B cell (primary cell): ENCODE measurements around the gene TBC1D2B. TPM values are rescaled to one million over a fixed set of nuclear protein-coding genes. Genes with fewer than 3 reads are reported as not detected.

Experiments
- ATAC-seq: fragments of 200-7000 bp; cut with Tn5 transposase; one replicate; pipeline ENCODE4 v1.10.0; 2021; ENCODE audit warnings: low read depth, mild to moderate bottlenecking, moderate number of reproducible peaks, moderate library complexity
- CTCF ChIA-PET: fragments of 350-600 bp; sonication (Branson Sonifier 250); formaldehyde crosslinking; loops from one replicate; lab custom pipeline; 2021; ENCODE audit warnings: antibody characterized with exemption, inconsistent platforms; lab: Charles Lee
- POLR2A ChIA-PET: fragments of 350-600 bp; sonication (Branson Sonifier 250); formaldehyde crosslinking; loops from one replicate; lab custom pipeline; 2021; ENCODE audit warnings: antibody characterized with exemption; lab: Charles Lee
- DNase-seq: peaks from one replicate; pipeline ENCODE4 v3.0.0; 2013
- H2AFZ ChIP-seq: 2 replicates; pipeline ENCODE4 v1.6.1; 2012; ENCODE audit warnings: mild to moderate bottlenecking, low read depth, low read length; ENCODE audit not compliant: insufficient read depth, poor library complexity, severe bottlenecking
- H3K27ac ChIP-seq, 2 donors: 1 replicate in 1 of 2; 2 replicates in 1 of 2; pipeline ENCODE4 v1.5.1; 2012 to 2013; ENCODE audit warnings: low read length in 2 of 2, mild to moderate bottlenecking in 2 of 2, moderate library complexity in 1 of 2
- H3K27me3 ChIP-seq, 4 experiments: fragments of 200-600 bp in 1 of 4; sonication (generic) in 1 of 4; replicated peaks in 1 of 4; 1 replicate in 2 of 4; 2 replicates in 2 of 4; pipeline versions ENCODE4 v1.6.1 to v1.7.0; 2013 to 2016; ENCODE audit warnings: low read length in 3 of 4, mild to moderate bottlenecking in 2 of 4, mixed read lengths in 1 of 4, moderate library complexity in 1 of 4; ENCODE audit not compliant: insufficient read depth in 4 of 4, control insufficient read depth in 3 of 4; ENCODE audit errors: control extremely low read depth in 1 of 4
- H3K36me3 ChIP-seq, 2 experiments: replicated peaks in 1 of 2; 1 replicate in 1 of 2; 2 replicates in 1 of 2; pipeline versions ENCODE4 v1.6.1 to v1.7.1; 2013; ENCODE audit warnings: low read length in 1 of 2; ENCODE audit not compliant: insufficient read depth in 2 of 2, control insufficient read depth in 1 of 2; ENCODE audit errors: control extremely low read depth in 1 of 2, extremely low read depth in 1 of 2
- H3K4me1 ChIP-seq, 2 donors: fragments of 200-600 bp in 1 of 2; sonication (generic) in 1 of 2; 1 replicate in 1 of 2; 2 replicates in 1 of 2; pipeline versions ENCODE4 v1.5.1 to v1.6.1; 2013 to 2017; ENCODE audit warnings: low read length in 2 of 2; ENCODE audit not compliant: control insufficient read depth in 2 of 2, insufficient read depth in 2 of 2
- H3K4me2 ChIP-seq: replicated peaks from 2 replicates; pipeline ENCODE3; 2012; ENCODE audit warnings: mild to moderate bottlenecking, low read depth, low read length; ENCODE audit not compliant: poor library complexity, severe bottlenecking
- H3K4me3 ChIP-seq, 5 experiments: fragments of 200-600 bp in 1 of 5; sonication (generic) in 1 of 5; 1 replicate in 3 of 5; 2 replicates in 2 of 5; pipeline versions ENCODE4 v1.5.1 to v1.7.0; 2011 to 2016; ENCODE audit warnings: low read length in 4 of 5, mild to moderate bottlenecking in 4 of 5, low read depth in 2 of 5, control low read depth in 1 of 5, moderate library complexity in 1 of 5; ENCODE audit not compliant: insufficient read depth in 1 of 5; ENCODE audit errors: control extremely low read depth in 1 of 5, extremely low read depth in 1 of 5
- H3K79me2 ChIP-seq: fragments of 200-600 bp; sonication (generic); one replicate; pipeline ENCODE4 v1.6.0; 2016; ENCODE audit warnings: low read length; ENCODE audit not compliant: control insufficient read depth, insufficient read depth
- H3K9ac ChIP-seq: fragments of 200-600 bp; sonication (generic); 2 replicates; pipeline ENCODE4 v1.6.1; 2017; ENCODE audit warnings: mild to moderate bottlenecking, low read length, moderate library complexity
- H3K9me3 ChIP-seq, 3 donors: one replicate each; pipeline versions ENCODE4 v1.6.1 to v1.7.1; 2013; ENCODE audit warnings: low read length in 2 of 3; ENCODE audit not compliant: control insufficient read depth in 2 of 3, insufficient read depth in 1 of 3; ENCODE audit errors: control extremely low read depth in 1 of 3
- H4K20me1 ChIP-seq: 2 replicates; pipeline ENCODE4 v1.6.0; 2012; ENCODE audit warnings: mild to moderate bottlenecking, low read length; ENCODE audit not compliant: insufficient read depth, control insufficient read depth, poor library complexity, severe bottlenecking
- H3K27ac Mint-ChIP-seq: one replicate; pipeline ENCODE4 v1.8.0; 2021; ENCODE audit warnings: mixed read lengths
- H3K27me3 Mint-ChIP-seq: one replicate; pipeline ENCODE4 v1.8.0; 2021; ENCODE audit warnings: mixed read lengths
- H3K4me1 Mint-ChIP-seq: one replicate; pipeline ENCODE4 v1.8.0; 2021; ENCODE audit warnings: mixed read lengths
- H3K4me3 Mint-ChIP-seq: one replicate; pipeline ENCODE4 v1.8.0; 2021; ENCODE audit warnings: mixed read lengths
- H3K9me3 Mint-ChIP-seq: one replicate; pipeline ENCODE4 v1.8.0; 2022; ENCODE audit warnings: mixed read lengths; ENCODE audit not compliant: insufficient read depth
- CTCF ChIP-seq: fragments of 200-600 bp; IDR thresholded peaks from one replicate; pipeline ENCODE4 v1.8.0; 2022; ENCODE audit warnings: antibody characterized with exemption, mild to moderate bottlenecking
- EZH2 ChIP-seq: IDR thresholded peaks from 2 replicates; pipeline ENCODE4 v1.6.1; 2012; ENCODE audit warnings: borderline replicate concordance, low read depth, mild to moderate bottlenecking, moderate library complexity, low read length; ENCODE audit not compliant: insufficient read depth, poor library complexity, severe bottlenecking
- WGBS: methylation state at CpG from one replicate; pipeline ENCODE4 v1.1.5; 2013; ENCODE audit warnings: missing lambda C conversion rate; ENCODE audit not compliant: insufficient coverage; 5-methylcytosine and 5-hydroxymethylcytosine counted together
- intact Hi-C: fragments of 100-400 bp; cut with micrococcal nuclease; formaldehyde crosslinking; loops from one replicate; pipeline ENCODE4 v1.10.0; 2022
- polyA plus RNA-seq: library from polyadenylated mRNA; depleted of rRNA; stranded (reverse); fragments of >200 nt; gene quantifications from 2 replicates; pipeline ENCODE4 v1.2.3, GENCODE V29; 2012
- total RNA-seq, 2 donors: library from RNA; stranded (reverse); fragments of 120-200 nt in 1 of 2; gene quantifications; 1 replicate in 1 of 2; 2 replicates in 1 of 2; pipeline versions ENCODE4 v1.2.3 to v1.2.4, GENCODE V29; 2013 to 2022

Gene TBC1D2B
- total and polyA plus RNA-seq, 2 donors (not counting 1 experiment from before 2014, with no cell fraction given): 8.5 to 26.1 TPM

GRCh38 chr15:78093242-78094020 is 15.9 kb upstream of the TBC1D2B start:
- DNase-seq: no peak
- Histone ChIP-seq H3K27ac (no peak overlapping the region), H3K4me1 (peaks cover 0 to under 1% of the 10 kb centered on the region in 2 donors), H3K9me3 (no peaks in the 10 kb centered on the region), H3K9ac (no peak overlapping the region), H2AFZ (no peak overlapping the region), H3K79me2 (no peaks in the 10 kb centered on the region), H3K4me2 (no peak overlapping the region), H3K4me3 (no peak overlapping the region), H3K36me3 (no peaks in the 10 kb centered on the region), H3K27me3 (peaks cover 0 to 4% (median 0%) of the 10 kb centered on the region in 4 experiments), H4K20me1 (no peaks in the 10 kb centered on the region)
- H3K27me3 Mint-ChIP-seq: peaks cover 8% of the 10 kb centered on the region
- POLR2A ChIA-PET: no interaction called here
- H3K4me3 Mint-ChIP-seq: no peak overlapping the region
- TF ChIP-seq CTCF: no peak
- no peak for TF ChIP-seq EZH2
- WGBS: 85% methylated on average over 3 of the region's 5 CpGs
- CTCF ChIA-PET: interaction anchor here (0.6 to 3.2 kb wide), 5 partner anchors 10 to 125 kb away, joined by 3 to 11 read pairs (median 4); no protein-coding TSS in a partner anchor
- H3K27ac Mint-ChIP-seq: no peak overlapping the region
- intact Hi-C loops: no loop called here
- H3K9me3 Mint-ChIP-seq: no peaks in the 10 kb centered on the region
- peaks cover 5% of the 10 kb centered on the region for H3K4me1 Mint-ChIP-seq
- ATAC-seq: no peak
